HL-60 (cell line): ENCODE data around the gene VIPR2.

Experiments
- CTCF ChIP-seq: IDR thresholded peaks from one replicate; pipeline ENCODE4 v1.5.1; 2011; ENCODE audit warnings: low read length, control low read depth, inconsistent platforms; ENCODE audit not compliant: insufficient read depth
- GABPA ChIP-seq: IDR thresholded peaks from 2 replicates; pipeline ENCODE4 v1.6.1; 2012; ENCODE audit warnings: low read depth
- POLR2AphosphoS5 ChIP-seq: IDR thresholded peaks from 2 replicates; pipeline ENCODE4 v1.6.1; 2012; ENCODE audit warnings: low read depth
- REST ChIP-seq: IDR thresholded peaks from 2 replicates; pipeline ENCODE4 v1.6.1; 2012; ENCODE audit warnings: low read depth; ENCODE audit not compliant: insufficient replicate concordance
- SPI1 ChIP-seq: IDR thresholded peaks from 2 replicates; pipeline ENCODE4 v1.6.1; 2012; ENCODE audit warnings: low read depth, mild to moderate bottlenecking, borderline replicate concordance

GRCh38 chr7:159015081-159015453, 129.6 kb downstream of the VIPR2 start:
- TF ChIP-seq CTCF (no peak), POLR2AphosphoS5 (no peak), REST (no peak), SPI1 (no peak), GABPA (no peak)
